B cell (primary cell): ENCODE data around the gene ALOX15. TPM values are rescaled to one million over a fixed set of nuclear protein-coding genes. Genes with fewer than 3 reads are reported as not detected.

Experiments
- ATAC-seq: fragments of 200-7000 bp; cut with Tn5 transposase; one replicate; pipeline ENCODE4 v1.10.0; 2021; ENCODE audit warnings: low read depth, mild to moderate bottlenecking, moderate number of reproducible peaks, moderate library complexity
- CTCF ChIA-PET: fragments of 350-600 bp; sonication (Branson Sonifier 250); formaldehyde crosslinking; loops from one replicate; lab custom pipeline; 2021; ENCODE audit warnings: antibody characterized with exemption, inconsistent platforms; lab: Charles Lee
- POLR2A ChIA-PET: fragments of 350-600 bp; sonication (Branson Sonifier 250); formaldehyde crosslinking; loops from one replicate; lab custom pipeline; 2021; ENCODE audit warnings: antibody characterized with exemption; lab: Charles Lee
- DNase-seq: peaks from one replicate; pipeline ENCODE4 v3.0.0; 2013
- H2AFZ ChIP-seq: 2 replicates; pipeline ENCODE4 v1.6.1; 2012; ENCODE audit warnings: mild to moderate bottlenecking, low read depth, low read length; ENCODE audit not compliant: insufficient read depth, poor library complexity, severe bottlenecking
- H3K27ac ChIP-seq, 2 donors: 1 replicate in 1 of 2; 2 replicates in 1 of 2; pipeline ENCODE4 v1.5.1; 2012 to 2013; ENCODE audit warnings: low read length in 2 of 2, mild to moderate bottlenecking in 2 of 2, moderate library complexity in 1 of 2
- H3K27me3 ChIP-seq, 4 experiments: fragments of 200-600 bp in 1 of 4; sonication (generic) in 1 of 4; replicated peaks in 1 of 4; 1 replicate in 2 of 4; 2 replicates in 2 of 4; pipeline versions ENCODE4 v1.6.1 to v1.7.0; 2013 to 2016; ENCODE audit warnings: low read length in 3 of 4, mild to moderate bottlenecking in 2 of 4, mixed read lengths in 1 of 4, moderate library complexity in 1 of 4; ENCODE audit not compliant: insufficient read depth in 4 of 4, control insufficient read depth in 3 of 4; ENCODE audit errors: control extremely low read depth in 1 of 4
- H3K36me3 ChIP-seq, 2 experiments: replicated peaks in 1 of 2; 1 replicate in 1 of 2; 2 replicates in 1 of 2; pipeline versions ENCODE4 v1.6.1 to v1.7.1; 2013; ENCODE audit warnings: low read length in 1 of 2; ENCODE audit not compliant: insufficient read depth in 2 of 2, control insufficient read depth in 1 of 2; ENCODE audit errors: control extremely low read depth in 1 of 2, extremely low read depth in 1 of 2
- H3K4me1 ChIP-seq, 2 donors: fragments of 200-600 bp in 1 of 2; sonication (generic) in 1 of 2; 1 replicate in 1 of 2; 2 replicates in 1 of 2; pipeline versions ENCODE4 v1.5.1 to v1.6.1; 2013 to 2017; ENCODE audit warnings: low read length in 2 of 2; ENCODE audit not compliant: control insufficient read depth in 2 of 2, insufficient read depth in 2 of 2
- H3K4me2 ChIP-seq: replicated peaks from 2 replicates; pipeline ENCODE3; 2012; ENCODE audit warnings: mild to moderate bottlenecking, low read depth, low read length; ENCODE audit not compliant: poor library complexity, severe bottlenecking
- H3K4me3 ChIP-seq, 5 experiments: fragments of 200-600 bp in 1 of 5; sonication (generic) in 1 of 5; 1 replicate in 3 of 5; 2 replicates in 2 of 5; pipeline versions ENCODE4 v1.5.1 to v1.7.0; 2011 to 2016; ENCODE audit warnings: low read length in 4 of 5, mild to moderate bottlenecking in 4 of 5, low read depth in 2 of 5, control low read depth in 1 of 5, moderate library complexity in 1 of 5; ENCODE audit not compliant: insufficient read depth in 1 of 5; ENCODE audit errors: control extremely low read depth in 1 of 5, extremely low read depth in 1 of 5
- H3K79me2 ChIP-seq: fragments of 200-600 bp; sonication (generic); one replicate; pipeline ENCODE4 v1.6.0; 2016; ENCODE audit warnings: low read length; ENCODE audit not compliant: control insufficient read depth, insufficient read depth
- H3K9ac ChIP-seq: fragments of 200-600 bp; sonication (generic); 2 replicates; pipeline ENCODE4 v1.6.1; 2017; ENCODE audit warnings: mild to moderate bottlenecking, low read length, moderate library complexity
- H3K9me3 ChIP-seq, 3 donors: one replicate each; pipeline versions ENCODE4 v1.6.1 to v1.7.1; 2013; ENCODE audit warnings: low read length in 2 of 3; ENCODE audit not compliant: control insufficient read depth in 2 of 3, insufficient read depth in 1 of 3; ENCODE audit errors: control extremely low read depth in 1 of 3
- H4K20me1 ChIP-seq: 2 replicates; pipeline ENCODE4 v1.6.0; 2012; ENCODE audit warnings: mild to moderate bottlenecking, low read length; ENCODE audit not compliant: insufficient read depth, control insufficient read depth, poor library complexity, severe bottlenecking
- H3K27ac Mint-ChIP-seq: one replicate; pipeline ENCODE4 v1.8.0; 2021; ENCODE audit warnings: mixed read lengths
- H3K27me3 Mint-ChIP-seq: one replicate; pipeline ENCODE4 v1.8.0; 2021; ENCODE audit warnings: mixed read lengths
- H3K4me1 Mint-ChIP-seq: one replicate; pipeline ENCODE4 v1.8.0; 2021; ENCODE audit warnings: mixed read lengths
- H3K4me3 Mint-ChIP-seq: one replicate; pipeline ENCODE4 v1.8.0; 2021; ENCODE audit warnings: mixed read lengths
- H3K9me3 Mint-ChIP-seq: one replicate; pipeline ENCODE4 v1.8.0; 2022; ENCODE audit warnings: mixed read lengths; ENCODE audit not compliant: insufficient read depth
- EZH2 ChIP-seq: IDR thresholded peaks from 2 replicates; pipeline ENCODE4 v1.6.1; 2012; ENCODE audit warnings: borderline replicate concordance, low read depth, mild to moderate bottlenecking, moderate library complexity, low read length; ENCODE audit not compliant: insufficient read depth, poor library complexity, severe bottlenecking
- WGBS: methylation state at CpG from one replicate; pipeline ENCODE4 v1.1.5; 2013; ENCODE audit warnings: missing lambda C conversion rate; ENCODE audit not compliant: insufficient coverage; 5-methylcytosine and 5-hydroxymethylcytosine counted together
- intact Hi-C: fragments of 100-400 bp; cut with micrococcal nuclease; formaldehyde crosslinking; loops from one replicate; pipeline ENCODE4 v1.10.0; 2022
- polyA plus RNA-seq: library from polyadenylated mRNA; depleted of rRNA; stranded (reverse); fragments of >200 nt; gene quantifications from 2 replicates; pipeline ENCODE4 v1.2.3, GENCODE V29; 2012
- total RNA-seq, 2 donors: library from RNA; stranded (reverse); fragments of 120-200 nt in 1 of 2; gene quantifications; 1 replicate in 1 of 2; 2 replicates in 1 of 2; pipeline versions ENCODE4 v1.2.3 to v1.2.4, GENCODE V29; 2013 to 2022
- TF ChIP-seq, protein P1 (sequence below): fragments of 200-600 bp; IDR thresholded peaks from one replicate; pipeline ENCODE4 v1.8.0; 2022; ENCODE audit warnings: antibody characterized with exemption, mild to moderate bottlenecking

Gene ALOX15
- total and polyA plus RNA-seq, 2 donors (not counting 1 experiment from before 2014, with no cell fraction given): 0.10 TPM; not detected in 1

DNA sequence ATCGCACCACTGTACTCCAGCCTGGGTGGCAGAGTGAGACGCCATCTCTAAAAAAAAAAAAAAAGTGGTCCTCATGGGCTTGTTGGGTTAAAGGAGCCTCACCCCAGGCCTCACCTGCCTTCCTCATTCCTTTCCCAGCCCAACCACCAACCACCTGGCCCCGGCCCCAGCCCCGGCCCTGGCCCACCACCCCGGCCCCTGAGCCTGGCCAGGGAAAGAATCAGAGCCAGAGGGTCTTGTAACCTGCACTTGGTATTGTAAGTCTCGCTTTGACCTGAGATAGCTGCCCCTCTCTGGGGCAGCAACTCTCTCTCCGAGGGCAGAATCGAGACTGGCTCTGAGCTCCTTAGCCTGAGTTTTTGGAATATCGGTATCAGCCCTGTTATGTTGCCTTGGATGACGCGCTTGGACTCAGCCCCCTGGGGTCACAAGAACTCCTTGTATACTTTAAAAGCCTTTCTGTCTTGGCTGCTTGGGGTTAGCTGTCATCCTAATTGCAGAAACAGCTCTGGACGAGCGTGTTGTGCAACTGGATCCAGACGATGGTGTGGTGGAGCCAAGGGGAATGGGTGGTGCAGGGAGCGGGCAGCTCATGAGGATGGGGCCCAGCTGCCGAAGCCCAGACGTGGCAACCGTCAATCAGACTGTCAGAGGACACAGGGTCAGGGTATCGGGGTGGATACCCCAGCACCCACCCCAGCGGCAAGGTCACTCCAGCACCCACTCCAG lies 42.5 kb downstream of the ALOX15 start:
- intact Hi-C loops: no loop called here
- no peak overlapping the region for H2AFZ ChIP-seq
- no peak overlapping the region for H3K9ac ChIP-seq
- no peaks in the 10 kb centered on the region for H3K36me3 ChIP-seq
- ATAC-seq: no peak
- no peaks in the 10 kb centered on the region for H4K20me1 ChIP-seq
- H3K27me3 ChIP-seq: peaks cover 0 to 16% (median 0%) of the 10 kb centered on the region in 4 experiments
- Mint-ChIP-seq H3K9me3 (no peaks in the 10 kb centered on the region), H3K4me3 (no peak overlapping the region), H3K27me3 (peaks cover 24% of the 10 kb centered on the region), H3K27ac (no peak overlapping the region), H3K4me1 (peaks cover 3% of the 10 kb centered on the region)
- no peak overlapping the region for H3K27ac ChIP-seq
- DNase-seq: no peak
- H3K4me2 ChIP-seq: no peak overlapping the region
- TF ChIP-seq, protein P1, sequence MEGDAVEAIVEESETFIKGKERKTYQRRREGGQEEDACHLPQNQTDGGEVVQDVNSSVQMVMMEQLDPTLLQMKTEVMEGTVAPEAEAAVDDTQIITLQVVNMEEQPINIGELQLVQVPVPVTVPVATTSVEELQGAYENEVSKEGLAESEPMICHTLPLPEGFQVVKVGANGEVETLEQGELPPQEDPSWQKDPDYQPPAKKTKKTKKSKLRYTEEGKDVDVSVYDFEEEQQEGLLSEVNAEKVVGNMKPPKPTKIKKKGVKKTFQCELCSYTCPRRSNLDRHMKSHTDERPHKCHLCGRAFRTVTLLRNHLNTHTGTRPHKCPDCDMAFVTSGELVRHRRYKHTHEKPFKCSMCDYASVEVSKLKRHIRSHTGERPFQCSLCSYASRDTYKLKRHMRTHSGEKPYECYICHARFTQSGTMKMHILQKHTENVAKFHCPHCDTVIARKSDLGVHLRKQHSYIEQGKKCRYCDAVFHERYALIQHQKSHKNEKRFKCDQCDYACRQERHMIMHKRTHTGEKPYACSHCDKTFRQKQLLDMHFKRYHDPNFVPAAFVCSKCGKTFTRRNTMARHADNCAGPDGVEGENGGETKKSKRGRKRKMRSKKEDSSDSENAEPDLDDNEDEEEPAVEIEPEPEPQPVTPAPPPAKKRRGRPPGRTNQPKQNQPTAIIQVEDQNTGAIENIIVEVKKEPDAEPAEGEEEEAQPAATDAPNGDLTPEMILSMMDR: no peak
- TF ChIP-seq EZH2: no peak
- ChIA-PET CTCF (interaction anchor here (0.5 kb wide), 1 partner anchor 8 kb away, joined by 3 read pairs; no protein-coding TSS in a partner anchor), POLR2A (no interaction called here)
- peaks cover 0 to 4% of the 10 kb centered on the region in 2 donors for H3K4me1 ChIP-seq
- WGBS: 89% methylated on average over 18 of the region's 20 CpGs
- H3K79me2 ChIP-seq: no peaks in the 10 kb centered on the region
- no peaks in the 10 kb centered on the region for H3K9me3 ChIP-seq
- no peak overlapping the region for H3K4me3 ChIP-seq

DNA sequence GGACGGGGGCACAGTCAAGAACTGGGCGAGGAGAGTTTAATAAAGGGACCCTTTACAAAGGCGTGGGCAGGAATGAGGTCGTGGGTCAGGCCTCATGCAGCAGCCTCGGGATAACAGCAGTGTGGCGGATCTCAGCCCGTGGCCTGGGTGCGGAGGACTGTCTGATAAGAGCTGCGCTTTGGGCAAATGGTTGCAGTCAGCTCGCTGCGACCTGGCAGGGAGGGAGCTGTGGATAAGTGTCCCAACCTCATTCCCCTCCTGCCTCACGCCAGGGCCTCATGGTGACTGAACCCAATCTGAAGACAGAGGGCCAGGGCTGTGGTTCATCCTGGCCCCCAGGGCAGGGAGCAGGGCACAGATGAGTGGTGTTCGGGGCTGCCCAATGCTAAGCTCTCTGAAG lies 43.5 kb downstream of the ALOX15 start:
- Histone ChIP-seq H3K36me3 (no peaks in the 10 kb centered on the region), H4K20me1 (no peaks in the 10 kb centered on the region), H3K79me2 (no peaks in the 10 kb centered on the region), H3K9ac (no peak overlapping the region), H3K4me1 (peaks cover 0 to 4% of the 10 kb centered on the region in 2 donors), H3K9me3 (no peaks in the 10 kb centered on the region), H3K4me3 (no peak overlapping the region), H3K4me2 (no peak overlapping the region), H3K27ac (no peak overlapping the region), H3K27me3 (peaks cover 0 to 18% (median 0%) of the 10 kb centered on the region in 4 experiments), H2AFZ (no peak overlapping the region)
- ChIA-PET POLR2A (no interaction called here), CTCF (no interaction called here)
- Mint-ChIP-seq H3K4me1 (peaks cover 3% of the 10 kb centered on the region), H3K9me3 (no peaks in the 10 kb centered on the region), H3K27me3 (peaks cover 18% of the 10 kb centered on the region), H3K27ac (no peak overlapping the region), H3K4me3 (no peak overlapping the region)
- 84% methylated on average over 11 of the region's 13 CpGs for WGBS
- intact Hi-C loops: no loop called here
- TF ChIP-seq, protein P1: no peak
- TF ChIP-seq EZH2: no peak
- ATAC-seq (no peak), DNase-seq (no peak)
